SK-N-SH treated with all-trans-retinoic acid at 6 μM for 48 hours (cell line): ENCODE measurements around the gene COL6A3.

Experiments
- ATAC-seq: fragments of 200-7000 bp; cut with Tn5 transposase; 3 replicates; pipeline ENCODE4 v1.9.1; 2020; ENCODE audit warnings: mild to moderate bottlenecking, moderate library complexity
- ARNTL ChIP-seq: fragments of 450-650 bp; formaldehyde crosslinking; IDR thresholded peaks from 2 replicates; pipeline ENCODE4 v1.5.0; 2020; ENCODE audit warnings: low read depth, mild to moderate bottlenecking, moderate library complexity, borderline replicate concordance
- BACH2 ChIP-seq: fragments of 250-450 bp; sonication (Bioruptor Pico); IDR thresholded peaks from 2 replicates; pipeline ENCODE4 v1.9.0; 2021; ENCODE audit warnings: mild to moderate bottlenecking, borderline replicate concordance
- CREB5 ChIP-seq: fragments of 250-450 bp; sonication (Bioruptor Pico); IDR thresholded peaks from 2 replicates; pipeline ENCODE4 v1.5.1; 2020; ENCODE audit warnings: low read depth, mild to moderate bottlenecking, moderate library complexity
- ESRRG ChIP-seq: fragments of 250-450 bp; sonication (Bioruptor Pico); IDR thresholded peaks from 2 replicates; pipeline ENCODE4 v1.6.1; 2021; ENCODE audit warnings: mild to moderate bottlenecking
- GLIS3 ChIP-seq: fragments of 250-450 bp; sonication (Bioruptor Pico); IDR thresholded peaks from 2 replicates; pipeline ENCODE4 v1.5.0; 2020; ENCODE audit warnings: mild to moderate bottlenecking, moderate library complexity
- ISL1 ChIP-seq: fragments of 250-450 bp; sonication (Bioruptor Pico); IDR thresholded peaks from 2 replicates; pipeline ENCODE4 v2.1.2; 2022; ENCODE audit warnings: mild to moderate bottlenecking, moderate library complexity
- OSR1 ChIP-seq: fragments of 250-450 bp; sonication (Bioruptor Pico); IDR thresholded peaks from 2 replicates; pipeline ENCODE4 v1.8.0; 2022; ENCODE audit warnings: moderate library complexity, mild to moderate bottlenecking, inconsistent platforms
- PATZ1 ChIP-seq: fragments of 250-450 bp; sonication (Bioruptor Pico); IDR thresholded peaks from 2 replicates; pipeline ENCODE4 v1.8.0; 2020; ENCODE audit warnings: mild to moderate bottlenecking, moderate library complexity, borderline replicate concordance
- POU6F1 ChIP-seq: fragments of 250-450 bp; sonication (Bioruptor Pico); IDR thresholded peaks from 2 replicates; pipeline ENCODE4 v1.8.0; 2021; ENCODE audit warnings: low read depth, mild to moderate bottlenecking, moderate library complexity, borderline replicate concordance
- PPARA ChIP-seq: fragments of 250-450 bp; sonication (Bioruptor Pico); IDR thresholded peaks from 2 replicates; pipeline ENCODE4 v1.5.0; 2020; ENCODE audit warnings: mild to moderate bottlenecking, borderline replicate concordance
- SNAI2 ChIP-seq: fragments of 250-450 bp; sonication (Bioruptor Pico); IDR thresholded peaks from 2 replicates; pipeline ENCODE4 v1.5.0; 2020; ENCODE audit warnings: mild to moderate bottlenecking, moderate library complexity
- TCF4 ChIP-seq: fragments of 250-450 bp; sonication (Bioruptor Pico); IDR thresholded peaks from 2 replicates; pipeline ENCODE4 v1.8.0; 2021; ENCODE audit warnings: mild to moderate bottlenecking, moderate library complexity, borderline replicate concordance
- TSHZ2 ChIP-seq: fragments of 250-450 bp; sonication (Bioruptor Pico); IDR thresholded peaks from 2 replicates; pipeline ENCODE4 v1.5.0; 2020; ENCODE audit warnings: mild to moderate bottlenecking, moderate library complexity
- ZC3H10 ChIP-seq: fragments of 250-450 bp; sonication (Bioruptor Pico); IDR thresholded peaks from 2 replicates; pipeline ENCODE4 v1.5.1; 2021; ENCODE audit warnings: mild to moderate bottlenecking, moderate library complexity
- ZFP30 ChIP-seq: fragments of 450-650 bp; formaldehyde crosslinking; IDR thresholded peaks from 2 replicates; pipeline ENCODE4 v1.5.0; 2022; ENCODE audit warnings: mild to moderate bottlenecking, moderate library complexity
- ZNF565 ChIP-seq: fragments of 450-650 bp; formaldehyde crosslinking; conservative IDR thresholded peaks from 2 replicates; pipeline ENCODE4 v1.5.0; 2020; ENCODE audit warnings: low read depth, mild to moderate bottlenecking, moderate library complexity
- ZNF70 ChIP-seq: fragments of 450-650 bp; formaldehyde crosslinking; IDR thresholded peaks from 2 replicates; pipeline ENCODE4 v1.5.0; 2020; ENCODE audit warnings: mild to moderate bottlenecking, moderate library complexity
- ZNF8 ChIP-seq: fragments of 450-650 bp; formaldehyde crosslinking; IDR thresholded peaks from 2 replicates; pipeline ENCODE4 v1.5.0; 2020; ENCODE audit warnings: mild to moderate bottlenecking, moderate library complexity

COL6A3 gene

GRCh38 chr2:237312021-237312755 lies 101.8 kb downstream of the COL6A3 start:
- no peak for ATAC-seq
- TF ChIP-seq ZC3H10 (CRISPR knock-in tag) (no peak), ISL1 (CRISPR knock-in tag) (no peak), ZNF70 (CRISPR knock-in tag) (no peak)

GRCh38 chr2:237310515-237311114 lies 103.3 kb downstream of the COL6A3 start:
- no peak; the same call in 2 of the 3 replicates for ATAC-seq
- no peak for TF ChIP-seq TCF4 (CRISPR knock-in tag)
- TF ChIP-seq ZNF8 (CRISPR knock-in tag): no peak
- no peak for TF ChIP-seq CREB5
- TF ChIP-seq PATZ1 (CRISPR knock-in tag): no peak
- no peak for TF ChIP-seq ZC3H10 (CRISPR knock-in tag)
- TF ChIP-seq PPARA (CRISPR knock-in tag): no peak
- no peak for TF ChIP-seq ZNF70 (CRISPR knock-in tag)
- TF ChIP-seq ZNF565 (CRISPR knock-in tag): no peak

- TF ChIP-seq ZNF70 (CRISPR knock-in tag): no peak
- TF ChIP-seq ESRRG (CRISPR knock-in tag): no peak
- no peak for TF ChIP-seq OSR1 (CRISPR knock-in tag)
- TF ChIP-seq SNAI2 (CRISPR knock-in tag): no peak
- TF ChIP-seq POU6F1: no peak
- TF ChIP-seq ARNTL (CRISPR knock-in tag): no peak
- TF ChIP-seq TCF4 (CRISPR knock-in tag): no peak
- no peak for TF ChIP-seq GLIS3 (CRISPR knock-in tag)
- no peak for TF ChIP-seq CREB5
- no peak for TF ChIP-seq ZNF8 (CRISPR knock-in tag)
- TF ChIP-seq ZC3H10 (CRISPR knock-in tag): no peak
- TF ChIP-seq ZFP30 (CRISPR knock-in tag): no peak
- TF ChIP-seq TSHZ2 (CRISPR knock-in tag): no peak
- no peak for TF ChIP-seq ISL1 (CRISPR knock-in tag)
- no peak for ATAC-seq
These were observed 104.5 kb downstream of the COL6A3 start for GRCh38 chr2:237309416-237309815.

- no peak for ATAC-seq
- TF ChIP-seq CREB5 (no peak), ZNF8 (CRISPR knock-in tag) (no peak), ARNTL (CRISPR knock-in tag) (no peak), PPARA (CRISPR knock-in tag) (no peak), GLIS3 (CRISPR knock-in tag) (no peak), TSHZ2 (CRISPR knock-in tag) (no peak), BACH2 (CRISPR knock-in tag) (no peak), ZC3H10 (CRISPR knock-in tag) (no peak)
These were observed 105.0 kb downstream of the COL6A3 start for GRCh38 chr2:237309011-237309410.
